Stimulated activated CD4-positive, alpha-beta T cell treated with anti-CD3 and anti-CD28 coated beads, Interleukin-4, amount 100 ng/mL, for 24 hours (primary cell): ENCODE data around the gene HIBCH.
"Not testable (repeated sequence)": the region's sequence is repeated elsewhere in the genome, so short reads cannot be mapped to it uniquely, and the experiment has no call there.

Source experiments
- DNase-seq: peaks from one replicate; pipeline ENCODE4 v3.0.0-alpha.2; 2020

HIBCH gene

DNA sequence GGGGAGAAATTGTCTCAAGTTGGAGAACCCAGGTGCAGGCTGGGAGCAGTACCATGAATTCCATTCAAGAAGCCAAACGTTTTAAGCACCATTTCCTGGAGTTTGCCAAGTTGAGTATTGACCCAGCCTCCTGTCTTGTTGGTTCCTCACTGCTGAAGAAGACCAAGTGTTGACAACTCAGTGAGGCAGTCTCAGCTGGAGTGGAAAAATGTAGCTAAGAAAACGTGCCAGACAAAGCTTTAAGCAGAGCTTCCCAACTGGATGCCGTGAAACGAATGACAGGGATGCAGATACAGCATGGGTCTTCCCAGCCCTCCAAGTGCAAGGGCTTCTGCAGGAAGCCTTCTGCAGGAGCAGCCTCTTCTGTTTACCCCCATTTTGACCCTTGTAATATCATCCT lies 23.0 kb upstream of the HIBCH start:
- no peak for DNase-seq

- DNase-seq: no peak
Measured at GRCh38 chr2:190340369-190340768, 20.7 kb upstream of the HIBCH start.

GRCh38 chr2:190339394-190339793 lies 19.8 kb upstream of the HIBCH start:
- no peak for DNase-seq

GRCh38 chr2:190338453-190338852 lies 18.8 kb upstream of the HIBCH start:
- no peak for DNase-seq

GRCh38 chr2:190336420-190336819 lies 16.8 kb upstream of the HIBCH start:
- no peak for DNase-seq

GRCh38 chr2:190335584-190335983 lies 16.0 kb upstream of the HIBCH start:
- DNase-seq: not testable (repeated sequence)

DNA sequence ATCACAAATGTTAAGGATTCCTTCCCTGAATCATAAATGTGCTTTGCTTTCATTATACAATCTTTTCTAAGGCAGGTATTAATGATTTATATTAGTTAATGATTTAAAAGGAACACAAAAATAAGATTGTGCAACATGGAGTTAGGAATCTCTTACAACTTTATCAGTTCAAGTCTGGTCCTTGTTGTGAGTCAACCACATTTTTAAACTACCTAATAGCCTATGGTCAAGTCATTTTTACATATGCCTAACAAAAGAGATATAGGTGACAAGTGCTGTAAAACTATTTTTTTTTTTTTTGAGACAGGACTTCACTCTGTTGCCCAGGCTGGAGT lies 15.6 kb upstream of the HIBCH start:
- no peak for DNase-seq

DNA sequence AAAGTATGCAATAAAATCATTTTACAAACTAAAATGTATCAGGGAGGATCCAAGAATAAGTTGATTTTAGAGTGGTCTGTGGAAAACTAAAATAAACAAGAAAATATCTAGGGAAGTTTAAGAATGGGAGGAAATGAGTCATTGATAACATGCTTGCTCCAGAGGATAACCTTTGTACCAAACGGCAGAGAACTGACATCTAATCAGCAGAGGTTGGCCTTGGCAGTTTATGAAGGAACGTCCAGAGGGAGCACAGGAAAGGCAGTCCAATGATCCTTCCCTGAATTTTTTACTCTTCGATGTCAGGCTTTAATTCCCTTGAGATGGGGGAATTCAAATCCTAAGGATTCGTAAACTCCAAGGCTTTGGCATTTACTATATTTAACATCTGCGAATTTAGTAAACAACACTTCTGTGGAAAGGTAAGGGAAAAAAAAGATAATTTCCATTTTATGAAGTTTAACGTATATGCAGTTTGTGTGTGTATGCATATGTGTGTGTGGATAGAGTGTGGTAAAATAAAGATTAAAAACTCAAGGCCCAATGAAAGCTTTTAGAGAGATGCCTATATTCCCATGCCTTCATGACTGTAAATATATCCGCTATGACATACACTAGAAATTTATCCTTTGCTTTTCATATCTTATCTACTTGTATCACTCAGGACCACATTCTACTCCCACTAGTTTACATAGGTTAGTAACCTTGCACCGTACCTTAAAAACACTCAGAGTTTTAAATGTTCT lies 15.0 kb upstream of the HIBCH start:
- no peak for DNase-seq

GRCh38 chr2:190333928-190334327 lies 14.3 kb upstream of the HIBCH start:
- no peak for DNase-seq

DNA sequence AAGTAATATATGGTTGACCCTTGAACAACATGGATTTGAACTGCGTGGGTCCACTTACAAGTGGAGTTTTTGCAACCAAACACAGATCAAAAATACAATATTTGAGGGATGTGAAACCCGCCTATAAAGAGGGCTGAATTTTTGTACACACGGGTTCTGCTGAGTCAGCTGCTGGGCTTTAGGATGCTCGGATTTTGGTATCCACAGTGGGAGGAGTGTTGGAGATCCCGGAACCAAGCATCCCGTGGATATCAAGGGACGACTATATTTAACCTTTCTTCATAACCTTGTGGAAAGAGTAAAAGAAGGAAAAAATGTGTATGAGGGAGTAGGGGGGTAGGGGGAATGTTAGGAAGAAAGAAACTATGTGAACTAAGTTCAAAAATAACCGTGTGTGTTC lies 13.8 kb upstream of the HIBCH start:
- no peak for DNase-seq

GRCh38 chr2:190328573-190329147 lies 9.0 kb upstream of the HIBCH start:
- DNase-seq: no peak

DNA sequence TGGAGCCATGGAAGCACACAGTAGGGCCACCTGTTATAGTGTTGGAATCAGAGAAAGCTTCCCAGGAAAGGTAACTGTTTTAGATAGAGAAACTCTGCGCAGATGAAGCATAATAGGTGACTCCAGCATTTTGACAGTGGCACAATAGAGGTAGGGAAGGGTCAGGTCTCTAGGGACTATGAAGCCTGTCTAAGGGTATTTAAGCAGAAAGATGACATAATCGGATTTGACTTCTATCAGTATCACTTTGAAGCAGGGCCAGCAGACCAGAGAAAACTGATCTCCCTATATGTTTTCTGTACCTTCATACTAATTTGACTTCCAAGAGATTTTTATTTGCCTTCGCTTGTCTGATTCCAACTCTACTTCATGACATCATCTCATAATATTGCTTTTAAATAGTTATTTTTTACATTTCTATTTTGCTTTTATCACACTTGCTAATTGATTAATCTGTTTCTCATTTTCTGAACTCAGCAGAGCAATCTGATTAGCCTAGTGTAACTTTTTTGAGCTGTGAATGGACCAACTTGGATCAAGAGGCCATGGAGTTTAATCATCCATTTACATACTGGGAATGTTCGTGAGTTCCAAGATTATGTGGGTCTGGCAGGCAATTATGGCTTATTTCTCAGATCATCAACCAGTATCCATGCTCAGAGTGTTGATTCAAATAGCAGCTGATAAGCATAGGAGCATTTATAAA lies 8.4 kb upstream of the HIBCH start:
- DNase-seq: no peak

DNA sequence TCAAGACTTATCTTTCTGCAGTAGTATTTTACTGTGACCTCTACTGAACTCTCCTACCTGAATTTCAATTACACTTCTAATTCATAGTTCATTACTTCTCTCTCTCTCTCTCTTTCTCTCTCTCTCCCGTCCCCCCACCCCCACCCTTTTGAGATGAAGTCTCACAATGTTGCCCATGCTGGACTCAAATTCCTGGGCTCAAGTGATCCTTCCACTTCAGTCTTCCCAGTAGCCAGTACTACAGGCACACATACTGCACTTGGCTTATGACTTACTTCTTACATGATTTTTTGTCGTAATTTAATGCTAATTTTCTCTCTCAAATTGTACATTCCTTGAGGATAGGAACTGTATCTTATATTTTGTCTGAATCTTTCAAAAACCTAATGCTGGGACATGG lies 6.0 kb upstream of the HIBCH start:
- DNase-seq: no peak

- no peak for DNase-seq
Measured at GRCh38 chr2:190323406-190323805, 3.8 kb upstream of the HIBCH start.

DNA sequence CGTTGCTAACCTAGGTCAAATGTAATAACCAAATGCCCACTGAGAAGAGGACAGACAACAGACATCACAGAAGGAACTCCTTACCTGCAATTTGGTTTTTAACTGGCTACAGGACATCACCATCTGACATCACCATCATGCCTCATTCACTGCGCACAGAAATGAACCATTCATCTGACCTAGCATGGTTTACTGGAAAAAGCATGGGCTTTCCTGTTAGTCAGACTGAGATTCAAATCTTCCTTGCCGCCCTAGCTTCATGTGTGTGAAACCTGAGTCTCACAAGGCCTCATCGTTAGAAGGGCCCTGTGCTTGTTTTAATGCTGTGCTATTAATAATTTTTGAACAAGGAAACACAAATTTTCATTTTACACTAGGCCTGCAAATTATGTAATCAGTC lies 1.1 kb upstream of the HIBCH start:
- peak; percentile 57 for DNase-seq

DNA sequence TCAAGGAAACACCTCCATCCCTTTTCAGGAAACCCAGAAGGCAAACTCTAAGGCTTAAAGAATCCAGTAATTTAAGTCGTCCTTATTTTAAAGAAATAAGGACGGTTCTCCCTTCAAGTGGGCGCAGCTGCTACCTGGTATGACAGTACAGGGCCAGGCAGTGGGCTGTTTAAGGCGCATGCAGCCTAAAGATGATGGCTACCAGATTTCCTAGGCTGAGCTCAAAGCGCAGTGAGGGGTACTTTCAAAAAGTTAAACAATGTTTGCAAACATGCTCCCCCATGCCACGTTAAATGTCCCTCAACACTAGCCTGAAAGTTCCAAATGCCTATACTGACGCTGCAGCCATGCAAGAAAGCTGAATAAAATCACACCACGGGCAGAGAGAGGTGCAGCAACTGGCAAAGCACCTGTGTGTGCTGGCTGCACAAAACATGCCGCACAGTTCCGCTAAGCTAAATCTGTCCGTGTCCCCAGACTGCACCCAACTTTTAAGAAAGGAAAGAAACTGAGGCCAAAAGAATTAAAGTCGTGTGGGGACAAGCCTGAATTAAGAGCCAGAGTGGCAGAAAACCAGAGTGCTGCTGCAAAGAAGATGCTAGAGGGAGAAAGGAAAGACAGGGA lies 583 bp downstream of the HIBCH start:
- DNase-seq: peak; percentile 8

DNA sequence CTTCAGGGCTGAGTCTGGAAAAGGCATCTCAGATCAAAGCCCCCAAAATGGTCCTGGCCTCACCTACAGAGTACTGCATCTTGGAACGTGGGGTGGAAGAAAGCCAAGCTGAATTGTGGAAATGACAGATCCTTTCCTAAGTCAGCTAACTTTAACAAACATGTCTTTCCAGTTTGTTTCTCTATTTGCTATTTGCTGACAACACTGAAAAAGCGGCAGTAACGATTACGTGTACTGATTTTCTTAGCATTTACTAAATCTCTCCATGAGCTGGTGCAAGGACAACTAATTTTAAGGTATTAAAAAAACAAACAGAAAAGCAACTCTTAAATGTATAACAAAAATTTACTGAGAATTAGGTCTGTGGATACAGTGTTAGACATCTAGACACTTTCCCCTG lies 1.1 kb downstream of the HIBCH start:
- no peak for DNase-seq

DNA sequence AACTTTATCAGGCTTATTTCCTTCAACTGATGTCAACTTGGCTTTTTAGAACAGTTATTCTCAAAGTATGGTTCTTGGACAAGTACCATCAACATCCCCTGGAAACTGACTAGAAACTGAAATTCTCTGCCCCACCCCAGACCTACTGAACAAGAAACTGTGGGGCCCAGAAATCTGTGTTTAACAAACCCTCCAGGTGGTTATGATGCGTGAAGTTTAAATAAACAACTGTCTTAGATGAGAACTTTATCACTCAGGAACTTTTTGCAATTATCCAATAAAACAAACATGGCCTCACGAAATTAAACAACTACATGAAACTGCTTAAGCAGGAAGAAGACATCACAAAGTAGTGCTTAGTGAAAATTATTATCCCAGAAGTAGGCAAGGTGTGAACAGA lies 4.4 kb downstream of the HIBCH start:
- no peak for DNase-seq

GRCh38 chr2:190313880-190314279 lies 5.7 kb downstream of the HIBCH start:
- DNase-seq: no peak

DNA sequence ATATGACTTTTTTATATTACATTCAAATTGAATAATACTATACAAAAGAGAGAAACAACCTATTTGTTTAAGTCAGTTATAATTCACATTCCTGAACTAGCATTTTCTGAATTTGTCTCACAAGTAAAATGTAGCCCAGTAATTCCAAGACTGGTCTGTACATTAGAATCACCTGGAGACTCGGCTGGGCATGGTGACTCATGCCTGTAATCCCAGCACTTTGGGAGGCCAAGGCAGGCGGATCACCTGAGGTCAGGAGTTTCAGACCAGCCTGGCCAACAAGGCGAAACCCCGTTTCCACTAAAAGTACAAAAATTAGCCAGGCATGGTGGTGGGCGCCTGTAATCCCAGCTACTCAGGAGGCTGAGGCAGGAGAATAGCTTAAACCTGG lies 7.0 kb downstream of the HIBCH start:
- not testable (repeated sequence) for DNase-seq

GRCh38 chr2:190311893-190312634 lies 7.6 kb downstream of the HIBCH start:
- DNase-seq: no peak

DNA sequence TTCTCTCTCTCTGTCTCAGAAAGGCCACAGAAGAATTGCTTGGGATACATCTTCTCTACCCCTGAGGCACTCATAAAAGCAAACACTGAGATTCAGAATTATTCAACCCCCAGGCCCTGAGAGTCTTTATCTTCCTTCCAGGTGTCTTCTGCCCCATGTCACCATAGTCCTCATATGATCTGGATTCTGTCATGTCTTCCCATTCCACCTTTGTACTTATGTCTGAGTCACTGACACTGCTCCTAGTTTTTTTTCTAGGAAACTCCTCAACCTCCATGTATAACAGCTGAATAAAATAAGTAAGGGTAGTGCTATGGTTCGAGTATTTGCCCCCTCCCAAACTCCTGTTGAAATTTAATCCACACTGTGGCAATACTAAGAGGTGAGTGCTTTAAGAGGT lies 11.6 kb downstream of the HIBCH start:
- no peak for DNase-seq

DNA sequence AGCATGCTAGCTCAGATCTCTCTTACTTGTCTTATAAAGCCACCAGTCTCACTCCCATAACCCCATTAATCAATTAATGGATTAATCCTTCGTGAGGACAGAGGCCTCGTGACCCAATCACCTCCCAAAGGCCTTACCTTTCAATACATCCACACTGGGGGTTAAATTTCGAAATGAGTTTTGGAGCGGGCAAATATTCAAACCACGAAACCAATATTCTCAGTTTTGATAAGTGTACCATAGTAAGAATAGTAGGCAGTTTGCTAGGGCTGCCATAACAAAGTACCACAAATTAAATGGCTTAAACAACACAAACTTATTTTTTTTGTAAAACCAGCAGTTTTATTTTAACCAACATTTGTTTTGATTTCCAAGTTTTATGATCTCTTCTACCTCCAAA lies 15.2 kb downstream of the HIBCH start:
- DNase-seq: no peak
